Medulla oblongata (tissue), 1 donor: ENCODE results near the gene MRPS12.

ENCODE experiments used
- DNase-seq: peaks from one replicate; pipeline ENCODE4 v3.0.0-alpha.2; 2015; ENCODE audit errors: extremely low spot score

Gene MRPS12

DNA sequence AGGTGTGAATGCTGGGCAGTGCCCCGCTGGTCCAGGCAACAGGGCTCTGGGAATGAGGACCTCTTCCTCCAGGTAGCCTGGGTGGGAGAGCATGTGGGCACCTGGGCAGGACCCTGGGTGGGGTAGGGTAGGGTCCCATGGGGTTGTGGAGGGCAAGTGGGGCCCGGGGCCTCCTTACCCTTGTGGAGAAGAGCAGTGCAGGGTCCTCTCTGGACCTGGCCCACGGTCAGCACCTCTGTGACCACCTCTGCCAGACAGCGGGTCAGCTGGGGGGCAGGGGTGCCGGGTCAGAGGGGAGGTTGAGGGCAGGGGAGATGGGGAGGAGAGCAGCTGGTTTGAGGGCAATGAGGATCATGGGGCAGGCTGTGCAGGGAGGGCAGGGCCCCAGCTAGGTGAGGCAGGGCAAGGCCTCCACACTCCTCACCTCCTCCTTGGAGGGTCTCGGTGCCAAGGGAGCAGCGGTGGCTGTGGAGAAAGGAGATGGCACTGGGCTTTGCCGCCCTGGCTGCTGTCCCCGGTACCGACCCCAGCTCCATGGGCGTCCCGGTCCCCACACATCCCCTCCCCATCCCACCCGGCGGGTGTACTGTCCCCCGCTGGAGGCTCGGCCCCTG, 19.2 kb upstream of the MRPS12 start:
- DNase-seq = no peak

DNA sequence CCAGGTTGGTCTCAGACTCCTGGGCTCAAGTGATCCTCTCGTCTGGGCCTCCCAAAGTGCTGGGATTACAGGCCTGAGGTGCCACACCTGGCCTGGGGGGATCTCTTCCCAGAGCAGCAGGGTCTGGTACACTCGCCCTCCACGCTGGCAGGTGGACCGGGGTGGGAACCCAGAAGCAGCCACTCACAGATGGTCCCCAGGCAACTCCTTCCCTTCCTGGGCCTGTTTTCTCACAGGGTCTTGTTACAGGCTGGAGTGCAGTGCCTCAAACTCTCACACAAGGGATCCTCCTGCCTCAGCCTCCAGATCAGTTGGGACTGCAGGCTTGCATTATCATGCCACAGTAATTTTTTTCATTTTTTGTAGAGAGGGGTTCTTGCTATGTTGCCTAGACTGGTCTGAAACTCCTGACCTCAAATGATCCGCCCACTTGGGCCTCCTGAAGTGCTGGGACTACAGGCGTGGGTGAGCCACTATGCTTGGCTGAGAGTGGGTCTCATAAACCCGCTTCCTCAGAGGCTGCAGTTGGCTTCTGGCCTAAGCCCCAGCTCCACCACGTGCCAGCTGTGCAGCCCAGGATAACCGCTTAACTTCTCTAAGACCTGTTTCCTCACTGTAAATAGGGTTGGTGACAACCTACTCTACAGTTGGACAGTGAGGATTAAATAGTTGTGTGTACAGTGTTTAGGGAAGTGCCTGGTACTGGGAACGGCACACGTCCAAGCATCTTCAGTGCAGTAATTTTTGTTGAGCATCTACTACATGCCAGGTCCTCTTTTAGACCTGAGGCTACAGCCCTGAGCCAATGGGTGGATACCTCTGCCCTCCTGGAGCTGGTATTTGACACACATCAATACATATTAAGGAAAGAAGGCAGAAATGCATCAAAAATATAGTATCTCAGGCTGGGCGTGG, 17.9 kb upstream of the MRPS12 start:
- DNase-seq = no peak

DNA sequence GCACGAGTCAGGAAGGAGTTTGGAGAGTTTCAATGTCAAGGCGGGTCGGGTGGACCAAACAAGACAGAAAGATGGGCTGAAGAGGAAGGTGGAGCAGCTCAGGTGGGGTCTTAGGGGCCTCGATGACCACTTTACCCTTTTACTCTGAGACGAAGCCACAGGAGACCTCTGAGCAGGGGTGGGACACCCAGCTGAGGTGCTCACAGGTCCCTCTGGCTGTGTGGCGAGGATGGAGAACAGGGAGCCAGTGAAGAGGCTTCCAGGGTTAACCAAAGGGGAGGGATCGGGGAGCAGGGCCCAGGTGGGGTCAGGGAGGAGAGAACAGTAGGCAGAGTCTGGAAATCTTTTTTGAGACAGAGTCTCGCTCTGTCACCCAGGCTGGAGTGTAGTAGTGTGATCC, 16.8 kb upstream of the MRPS12 start:
- DNase-seq = no peak

DNA sequence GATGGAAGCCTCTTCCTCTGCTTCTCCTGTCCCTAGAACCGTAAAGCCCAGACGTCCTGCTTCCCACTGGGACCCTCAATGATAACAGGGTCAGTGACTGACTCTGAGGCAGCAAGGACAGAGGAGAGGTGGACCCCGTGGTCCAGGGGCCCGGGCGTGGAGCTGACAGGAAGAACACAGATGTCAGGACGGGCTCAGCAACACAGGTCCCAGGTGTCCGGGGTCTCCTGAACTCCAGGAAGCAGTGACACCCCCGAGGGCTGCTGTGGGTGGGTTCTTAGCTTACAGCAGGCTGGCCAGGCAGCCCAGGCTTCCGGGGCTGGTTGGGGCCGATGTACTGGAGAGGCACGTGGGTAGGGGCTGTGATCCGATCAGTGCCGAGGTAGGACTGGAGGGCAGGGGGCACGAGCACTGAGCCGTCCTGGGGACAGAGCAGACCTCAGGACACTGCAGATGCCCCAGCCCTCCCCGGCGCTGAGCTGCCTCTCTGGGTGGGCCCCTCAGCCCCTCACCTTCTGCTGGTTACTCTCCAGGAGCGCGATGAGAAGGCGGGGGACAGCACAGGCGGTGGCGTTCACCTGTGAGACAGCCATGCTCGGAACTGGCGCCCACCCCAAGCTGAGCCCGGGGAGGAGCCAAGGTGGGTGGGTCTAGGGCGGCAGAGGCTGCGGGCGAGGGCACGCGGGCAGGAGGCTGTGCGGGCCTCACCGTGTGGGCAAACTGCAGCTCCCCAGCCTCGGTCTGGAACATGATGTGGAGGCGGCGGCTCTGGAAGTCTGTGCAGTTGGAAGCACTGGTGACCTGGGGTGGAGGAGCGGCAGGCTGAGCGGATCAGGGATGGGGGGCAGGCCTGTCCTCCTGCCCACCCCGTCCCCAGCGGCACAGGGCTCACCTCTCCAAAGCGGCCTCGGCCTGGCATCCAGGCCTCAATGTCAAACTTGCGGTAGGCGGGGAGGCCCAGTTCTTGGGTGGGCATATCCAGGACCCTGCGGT, 15.1 kb upstream of the MRPS12 start:
- DNase-seq = no peak

DNA sequence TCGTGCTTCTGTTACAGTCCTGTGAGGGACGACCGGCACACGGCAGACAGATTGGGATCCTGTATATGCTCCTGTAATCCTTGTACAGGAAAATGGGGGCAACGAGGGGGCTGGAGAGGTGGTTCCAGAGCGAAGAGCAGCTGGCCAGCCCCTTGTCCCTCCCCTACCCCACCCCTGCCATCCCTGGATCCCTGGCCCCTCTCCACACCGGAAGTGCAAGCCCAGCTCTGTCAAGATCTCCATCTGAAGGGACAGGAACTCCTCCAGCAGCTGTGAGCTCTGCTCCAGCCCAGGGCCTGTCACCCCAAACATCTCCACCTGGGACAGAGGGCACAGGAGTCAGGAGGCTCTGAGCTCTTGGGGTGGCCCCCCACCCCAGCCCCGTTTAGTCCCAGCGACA, 13.2 kb upstream of the MRPS12 start:
- DNase-seq = no peak

DNA sequence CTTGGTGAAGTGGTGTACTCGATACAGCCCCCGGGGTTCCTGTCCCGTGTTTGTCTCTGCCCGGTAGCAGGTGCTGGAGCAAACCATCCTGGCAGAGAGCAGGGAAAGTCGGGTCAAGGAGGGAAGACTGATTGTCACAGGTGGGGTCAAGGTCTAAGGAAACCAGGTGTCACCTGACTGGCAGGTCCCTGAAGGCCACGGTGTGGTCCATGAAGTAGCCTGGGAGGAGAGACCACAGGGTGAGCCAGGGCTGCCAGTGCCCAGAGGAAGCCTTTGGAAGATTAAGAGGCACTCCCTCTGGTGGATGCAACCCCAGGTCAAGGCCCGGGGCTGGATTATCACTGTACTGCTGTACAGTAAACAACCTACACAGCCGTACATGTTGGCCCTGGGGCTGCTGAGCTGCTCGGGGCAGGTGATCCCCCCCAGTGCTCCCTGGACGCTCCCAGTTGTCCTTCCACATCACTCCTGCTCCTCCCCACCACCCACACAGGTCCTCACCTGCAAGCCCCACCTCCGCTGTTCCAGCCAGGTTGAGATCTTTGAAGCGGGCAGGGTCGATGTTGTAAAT, 12.7 kb upstream of the MRPS12 start:
- no peak for DNase-seq

DNA sequence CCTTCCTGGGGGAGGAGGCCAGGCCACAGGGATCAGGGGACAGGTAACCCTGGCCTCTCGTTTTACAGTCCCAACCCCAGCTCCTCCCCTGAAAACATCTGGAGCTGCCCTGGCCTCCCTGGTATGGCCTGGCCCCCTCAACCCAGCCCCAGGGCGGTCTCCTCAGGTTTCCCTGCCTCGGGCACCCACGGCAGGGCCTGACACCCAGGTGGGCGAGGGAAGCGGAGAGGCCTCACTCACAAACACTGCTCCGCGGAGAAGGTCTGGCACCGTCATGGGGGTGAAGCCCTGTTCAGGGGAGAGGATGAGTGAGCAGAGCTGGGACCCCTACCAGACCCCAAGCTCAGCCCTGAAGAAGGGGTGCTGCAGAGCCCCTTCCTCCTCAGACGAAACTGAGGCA, 12.2 kb upstream of the MRPS12 start:
- no peak for DNase-seq

DNA sequence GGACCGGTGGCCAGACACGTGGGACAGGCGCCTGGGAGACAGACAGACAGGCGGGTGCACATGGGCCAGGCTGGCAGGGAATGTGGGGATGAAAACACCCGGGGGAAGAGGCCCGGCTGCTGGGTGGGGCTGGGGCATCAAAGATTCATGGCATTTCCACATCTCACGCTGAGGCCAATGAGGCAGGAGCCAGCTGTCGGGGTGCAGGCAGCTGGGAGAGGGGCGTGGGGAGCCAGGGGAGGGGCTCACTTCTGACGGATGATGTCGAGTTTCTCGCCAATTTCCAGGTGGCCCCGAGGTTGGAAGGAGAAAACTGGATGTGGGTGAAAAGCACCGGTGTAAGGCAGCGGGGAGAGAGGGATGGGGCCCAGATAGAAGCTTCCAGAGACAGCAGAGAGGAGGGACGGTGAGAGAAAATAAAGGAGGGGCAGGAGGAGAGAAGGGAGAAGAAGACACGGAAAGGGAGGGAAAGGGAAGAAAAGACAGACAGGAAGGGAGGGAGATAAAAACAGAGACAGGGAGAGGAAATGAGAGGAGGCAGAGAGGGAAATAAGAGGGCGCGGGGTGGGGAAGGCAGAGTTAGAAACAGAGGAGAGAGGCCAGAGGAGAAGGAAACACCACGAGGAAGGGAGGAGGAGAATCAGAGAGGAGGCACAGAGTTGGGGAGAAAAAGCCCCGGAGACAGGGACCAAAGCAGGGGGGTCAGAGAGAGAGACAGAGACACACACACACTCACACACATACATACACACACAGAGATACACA, 10.7 kb upstream of the MRPS12 start:
- DNase-seq = no peak

DNA sequence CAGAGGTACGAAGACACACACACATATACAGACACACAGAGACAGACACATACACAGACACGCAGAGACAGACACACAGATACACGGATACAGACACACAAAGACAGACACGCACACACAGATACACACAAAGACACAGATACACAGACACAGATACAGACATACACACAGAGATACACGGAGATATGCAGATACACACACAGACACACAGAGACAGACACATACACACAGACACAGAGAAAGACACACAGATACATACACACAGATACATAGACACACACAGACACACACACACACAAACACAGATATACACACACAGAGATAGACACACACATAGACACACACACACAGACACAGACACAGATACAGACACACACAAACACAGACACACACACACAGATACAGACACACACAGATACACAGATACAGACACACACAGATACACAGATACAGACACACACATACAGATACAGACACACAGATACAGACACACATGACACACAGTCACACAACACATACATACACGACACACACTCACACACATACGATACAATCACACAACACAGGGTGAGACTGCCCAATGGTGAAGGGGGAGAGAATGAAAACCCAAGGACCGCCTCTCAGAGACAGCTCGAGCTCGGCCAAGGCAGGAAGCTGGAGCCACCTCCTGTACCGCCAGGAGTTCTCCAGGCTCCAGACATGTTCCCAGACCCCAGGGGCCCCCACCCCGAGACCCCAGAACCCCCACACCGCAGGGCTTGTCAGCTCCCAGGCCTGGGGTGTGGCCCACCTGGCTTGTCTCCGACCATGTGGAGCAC, 9.9 kb upstream of the MRPS12 start:
- DNase-seq = no peak

DNA sequence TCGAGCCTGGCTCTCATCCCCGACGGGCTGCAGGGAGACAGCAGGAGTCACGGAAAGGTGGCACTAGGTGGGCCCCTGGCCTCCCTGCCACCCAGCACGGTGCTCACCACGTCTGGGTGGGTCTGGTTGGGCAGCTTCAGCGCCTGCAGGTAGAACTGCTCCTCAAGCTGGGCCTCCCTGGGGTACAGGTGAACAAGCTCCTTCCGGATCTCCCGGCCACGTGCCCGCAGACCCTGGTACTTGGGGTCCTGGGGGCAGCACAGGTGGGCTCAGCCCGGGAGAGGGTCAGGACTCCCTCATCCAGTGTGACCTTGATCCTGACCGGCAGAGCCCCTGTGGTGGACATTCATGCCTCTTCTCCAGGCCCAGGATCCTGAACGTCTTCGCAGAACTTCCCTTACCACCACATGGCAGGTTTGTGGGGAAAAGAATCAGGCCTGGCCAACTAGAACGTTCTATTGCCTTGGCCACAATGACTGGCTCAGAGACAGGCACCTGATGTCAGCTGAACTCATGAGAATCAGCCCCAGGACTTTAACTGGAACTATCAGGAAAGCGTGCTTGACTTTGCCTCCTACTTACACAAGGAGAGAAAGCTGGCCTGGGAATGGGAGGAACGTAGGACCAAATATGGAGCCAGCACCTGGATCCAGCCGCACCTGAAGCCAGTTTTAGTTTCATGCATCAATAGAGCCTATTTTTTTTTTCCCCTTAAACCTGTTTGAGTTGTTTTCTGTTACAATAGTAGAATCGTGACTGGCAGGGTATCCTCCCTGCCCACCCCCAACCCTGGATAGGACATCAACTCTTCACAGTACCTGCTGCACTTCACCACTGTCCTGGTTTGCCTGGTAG, 9.1 kb upstream of the MRPS12 start:
- DNase-seq = no peak

DNA sequence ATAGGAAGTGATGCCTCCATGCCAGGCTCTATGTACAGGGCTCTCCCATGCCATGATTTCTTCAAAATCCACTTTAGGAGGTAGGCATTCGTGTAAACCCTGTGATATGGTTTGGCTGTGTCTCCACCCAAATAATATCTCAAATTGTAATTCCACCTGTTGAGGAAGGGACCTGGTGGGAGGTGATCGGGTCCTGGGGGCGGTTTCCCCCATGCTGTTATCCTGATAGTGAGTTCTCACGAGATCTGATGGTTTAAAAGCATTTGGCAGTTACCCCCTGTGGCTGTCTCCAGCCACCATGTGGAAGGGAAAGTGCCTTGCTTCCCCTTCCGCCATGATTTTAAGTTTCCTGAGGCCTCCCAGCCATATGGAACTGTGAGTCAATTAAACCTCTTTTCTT, 8.3 kb upstream of the MRPS12 start:
- no peak for DNase-seq

DNA sequence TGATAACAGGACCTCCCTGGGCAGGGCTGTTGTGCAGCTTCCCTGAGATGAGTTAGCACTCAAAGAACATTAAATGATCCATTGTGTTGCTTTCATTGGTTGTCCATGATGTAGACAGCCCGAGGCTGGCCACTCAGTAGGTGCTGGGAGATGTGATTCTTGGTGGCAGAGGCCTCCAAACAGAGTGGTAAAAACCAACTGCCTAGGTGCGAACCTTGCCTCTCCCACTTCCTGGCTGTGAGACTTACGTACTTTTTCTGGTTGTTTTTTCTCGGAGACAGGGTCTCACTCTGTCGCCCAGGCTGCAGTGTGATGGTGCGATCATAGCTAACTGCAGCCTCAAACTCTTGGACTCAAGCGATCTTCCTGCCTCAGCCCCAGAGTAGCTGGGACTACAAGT, 6.4 kb upstream of the MRPS12 start:
- no peak for DNase-seq

DNA sequence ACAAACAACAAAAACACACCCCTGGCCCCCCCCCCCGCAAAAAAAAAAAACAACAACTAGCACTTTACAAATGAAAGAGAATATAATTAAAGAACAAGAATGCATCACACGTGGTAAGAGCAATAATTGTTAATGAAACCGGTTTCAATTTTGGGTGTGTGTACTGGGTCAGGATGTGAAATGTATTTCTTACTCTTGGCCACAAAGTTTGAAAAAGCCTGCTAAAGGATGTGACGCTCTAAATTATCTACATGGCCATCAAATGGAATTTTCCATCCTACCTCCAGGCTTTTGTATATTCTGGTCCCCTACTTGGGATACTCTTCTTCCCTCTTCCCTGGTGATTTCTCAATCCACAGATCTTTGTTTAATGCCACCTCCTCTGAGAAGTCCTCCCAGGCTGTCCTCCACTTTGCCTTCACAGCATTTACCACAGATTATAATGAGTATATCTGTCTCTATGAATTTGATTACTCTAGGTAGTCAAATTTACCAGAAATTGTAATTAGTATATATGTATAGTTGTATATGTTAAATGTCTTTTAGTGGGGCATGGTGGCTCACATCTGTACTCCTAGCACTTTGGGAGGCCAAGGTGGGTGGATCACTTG, 2.2 kb upstream of the MRPS12 start:
- no peak for DNase-seq

DNA sequence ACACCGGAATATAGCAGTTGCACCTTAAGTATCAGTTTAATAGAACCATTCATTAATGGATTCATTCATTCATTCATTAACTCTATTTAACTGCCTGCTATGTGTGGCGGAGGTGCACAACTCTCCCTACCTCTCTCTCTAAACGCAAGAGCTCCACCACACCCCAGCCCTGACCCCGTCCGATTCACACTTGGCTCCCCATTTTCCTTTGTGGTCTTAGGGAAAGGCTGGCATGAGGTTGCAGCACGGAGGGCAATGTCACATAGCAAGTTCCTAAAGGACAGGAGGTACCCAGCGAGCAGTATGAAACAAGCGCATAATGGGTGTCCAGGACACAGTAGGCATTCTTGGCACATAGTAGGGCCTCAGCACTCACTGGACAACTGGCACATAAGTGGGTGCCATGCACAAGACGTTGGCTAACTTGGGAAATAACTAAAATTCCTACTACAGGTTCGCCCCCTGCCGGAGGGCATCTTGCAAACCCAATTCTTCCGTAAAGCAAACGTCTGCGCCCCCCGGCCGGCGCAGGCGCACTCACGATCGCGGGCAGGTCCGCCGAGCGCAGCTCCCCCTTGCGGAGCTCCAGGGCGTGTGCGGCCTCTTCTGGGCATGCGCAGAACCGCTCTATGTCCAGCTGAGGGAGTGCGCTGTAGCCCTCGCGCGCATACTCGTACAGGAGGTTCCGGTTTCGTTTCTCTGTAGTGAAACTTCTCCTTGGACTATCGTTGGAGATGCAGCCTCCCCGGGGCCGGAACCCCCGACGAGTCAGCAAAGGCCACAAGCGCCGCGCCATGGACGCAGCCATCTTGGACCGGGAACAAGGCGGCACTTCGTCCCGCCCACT, 592 bp upstream of the MRPS12 start, which contains the start of gene SARS2:
Gene SARS2, minus strand, starts transcription at position 835 of the 847 bp plus-strand sequence. Its CDS starts 27 bp downstream, at position 808.
- DNase-seq = peak; percentile 96

DNA sequence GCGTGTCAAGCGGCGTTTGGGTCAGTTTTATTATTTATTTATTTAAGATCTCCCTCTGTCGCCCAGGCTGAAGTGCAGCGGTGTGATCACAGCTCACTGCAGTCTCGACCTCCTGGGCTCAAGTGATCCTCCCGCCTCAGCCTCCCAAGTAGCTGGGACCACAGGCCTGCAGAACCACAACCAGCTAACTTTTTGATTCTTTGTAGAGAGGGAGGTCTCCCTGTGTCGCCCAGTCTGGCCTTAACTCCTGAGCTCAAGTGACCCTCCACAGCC, 713 bp downstream of the MRPS12 start:
- no peak for DNase-seq

DNA sequence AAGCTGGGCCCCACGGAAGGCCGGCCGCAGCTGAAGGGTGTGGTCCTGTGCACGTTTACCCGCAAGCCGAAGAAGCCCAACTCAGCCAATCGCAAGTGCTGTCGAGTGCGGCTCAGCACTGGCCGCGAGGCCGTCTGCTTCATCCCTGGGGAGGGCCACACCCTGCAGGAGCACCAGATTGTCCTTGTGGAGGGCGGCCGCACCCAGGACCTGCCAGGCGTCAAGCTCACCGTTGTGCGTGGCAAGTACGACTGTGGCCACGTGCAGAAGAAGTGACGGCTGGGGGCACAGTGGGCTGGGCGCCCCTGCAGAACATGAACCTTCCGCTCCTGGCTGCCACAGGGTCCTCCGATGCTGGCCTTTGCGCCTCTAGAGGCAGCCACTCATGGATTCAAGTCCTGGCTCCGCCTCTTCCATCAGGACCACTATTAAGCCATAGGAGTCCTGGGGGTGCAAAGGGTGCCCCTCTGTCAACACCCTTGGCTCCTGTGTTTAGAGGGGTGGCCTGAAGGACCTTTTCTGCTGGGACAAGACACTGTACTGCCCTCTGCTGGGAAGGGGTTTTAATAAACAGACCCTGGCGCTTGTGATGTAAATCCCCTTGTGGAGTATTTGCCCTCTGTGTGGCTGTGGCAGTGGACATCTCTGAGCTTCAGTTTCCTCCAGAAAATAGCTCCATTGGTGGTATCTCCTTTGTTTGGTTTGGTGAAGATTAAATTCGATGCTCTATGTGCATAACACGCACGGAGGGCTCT, 1.9 kb downstream of the MRPS12 start:
- DNase-seq = peak; percentile 23

DNA sequence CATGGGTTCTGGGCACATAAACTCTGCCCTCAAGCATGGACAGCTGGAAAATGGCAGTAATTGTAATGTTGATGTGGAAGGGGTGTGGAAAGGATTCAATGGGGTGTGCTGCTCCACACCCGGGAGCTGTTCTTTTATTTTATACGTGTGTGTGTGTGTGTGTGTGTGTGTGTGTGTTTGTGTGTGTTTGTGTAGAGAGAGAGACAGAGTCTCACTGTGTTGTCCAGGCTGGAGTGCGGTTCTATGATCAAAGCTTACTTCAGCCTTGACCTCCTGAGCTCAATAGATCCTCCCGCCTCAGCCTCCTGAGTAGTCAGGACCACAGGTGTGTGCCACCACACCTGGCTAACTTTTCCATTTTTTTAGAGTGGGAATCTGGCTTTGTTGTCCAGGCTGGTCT, 2.8 kb downstream of the MRPS12 start:
- DNase-seq = no peak
